Muscle of leg (tissue), 16 donors: ENCODE data around the gene ATXN8OS. TPM values are rescaled to one million over a fixed set of nuclear protein-coding genes. Genes with fewer than 3 reads are reported as not detected.

Source experiments
- DNase-seq: peaks from one replicate; pipeline ENCODE4 v3.0.0; 2013
- H3K27ac ChIP-seq: one replicate; pipeline ENCODE4 v1.5.1; 2013; ENCODE audit warnings: mild to moderate bottlenecking, low read length, control low read depth
- H3K27me3 ChIP-seq: one replicate; pipeline ENCODE4 v1.6.1; 2013; ENCODE audit warnings: low read length; ENCODE audit not compliant: control insufficient read depth, insufficient read depth
- H3K36me3 ChIP-seq: one replicate; pipeline ENCODE4 v1.6.1; 2013; ENCODE audit warnings: low read length; ENCODE audit not compliant: control insufficient read depth, insufficient read depth
- H3K4me1 ChIP-seq: one replicate; pipeline ENCODE4 v1.6.1; 2013; ENCODE audit warnings: low read length; ENCODE audit not compliant: control insufficient read depth, insufficient read depth
- H3K4me3 ChIP-seq: one replicate; pipeline ENCODE4 v1.5.1; 2013; ENCODE audit warnings: low read length, control low read depth
- H3K9me3 ChIP-seq: replicated peaks from 2 replicates; pipeline ENCODE4 v1.6.1; 2013; ENCODE audit warnings: low read depth, low read length; ENCODE audit not compliant: control insufficient read depth
- WGBS: methylation state at CpG from one replicate; pipeline ENCODE4 v1.1.5; 2013; ENCODE audit warnings: missing lambda C conversion rate; ENCODE audit not compliant: insufficient coverage; 5-methylcytosine and 5-hydroxymethylcytosine counted together
- long read RNA-seq, 11 donors: transcript quantifications; one replicate each; lab custom pipeline, GENCODE V29; 2026
- polyA plus RNA-seq, 8 donors: library from polyadenylated mRNA; unstranded; fragments of 120-200 nt; gene quantifications; one replicate each; pipeline versions ENCODE4 v1.2.1 to v1.2.3, GENCODE V29; 2013; ENCODE audit warnings: inconsistent platforms in 1 of 8, low replicate concordance in 1 of 8; ENCODE audit not compliant: insufficient read length in 8 of 8, insufficient read depth in 1 of 8
- total RNA-seq: library from RNA; stranded (reverse); fragments of 120-200 nt; gene quantifications from one replicate; pipeline ENCODE4 v1.2.4, GENCODE V29; 2013

ATXN8OS gene
- not detected for total RNA-seq
- polyA plus RNA-seq, result under 1 TPM in 7 of 8 donors, not detected in 1; 0.27 to 0.54 (median 0.45) TPM
- long read RNA-seq, donor 1, result 0 reads
- long read RNA-seq, donor 2, result 0 reads
- long read RNA-seq, donor 3, result 0 reads
- long read RNA-seq, donor 4, result 0 reads
- long read RNA-seq, donor 5, result 0 reads
- long read RNA-seq, donor 6, result 0 reads
- long read RNA-seq, donor 7, result 0 reads
- long read RNA-seq, donor 8, result 0 reads
- long read RNA-seq, donor 9, result 0 reads
- long read RNA-seq, donor 10, result 0 reads
- long read RNA-seq, donor 11, result 0 reads

DNA sequence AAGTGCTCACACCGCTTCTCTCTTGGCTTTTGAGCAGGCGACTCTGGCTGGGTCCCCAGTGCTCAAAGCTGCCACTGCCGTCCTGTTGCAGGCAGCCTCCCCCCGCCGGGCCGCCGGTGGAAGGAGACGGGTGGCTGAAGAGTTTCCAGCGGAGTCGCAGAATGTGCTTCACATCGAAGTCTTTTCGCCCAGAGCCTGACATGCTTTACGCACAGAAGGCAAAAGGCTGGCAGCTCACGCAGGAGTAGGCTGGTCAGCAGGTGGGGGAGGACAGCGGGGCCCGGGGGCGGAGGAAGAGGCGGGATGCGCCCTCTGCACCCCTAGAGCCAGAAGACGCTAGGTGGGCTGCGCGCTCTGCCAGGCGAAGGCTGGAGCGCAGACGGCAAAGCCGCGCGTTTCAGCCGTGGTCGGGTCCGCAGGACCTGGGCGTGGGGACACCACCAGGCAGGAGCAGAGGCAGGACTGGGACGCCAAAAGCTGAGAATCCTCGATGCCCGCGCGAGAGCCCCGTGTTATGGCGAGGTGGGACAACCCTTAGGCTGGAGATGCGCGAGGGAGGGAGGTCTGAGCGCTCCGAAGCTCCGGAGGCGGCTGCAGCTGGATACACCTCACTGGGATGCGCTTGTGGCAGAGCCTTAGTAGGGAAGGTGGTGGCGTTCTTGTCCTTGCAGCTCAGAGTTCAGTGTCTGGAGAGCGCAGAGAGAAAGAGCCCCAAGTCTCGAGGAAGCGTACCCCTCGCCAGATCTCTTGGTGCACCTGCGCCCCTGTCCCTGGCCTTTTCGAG lies at the start of gene ATXN8OS:
Gene ATXN8OS, plus strand, starts transcription at position 329 of the 784 bp plus-strand sequence.
- Histone ChIP-seq H3K27ac (no peak within 1 kb of the TSS), H3K4me3 (no peak within 1 kb of the TSS), H3K9me3 (no peaks in the 10 kb centered on the region), H3K27me3 (peaks cover 14% of the 10 kb centered on the region), H3K36me3 (no peaks in the 10 kb centered on the region), H3K4me1 (no peaks in the 10 kb centered on the region)
- DNase-seq, result no peak
- 2% methylated on average over 53 of the region's 53 CpGs for WGBS

DNA sequence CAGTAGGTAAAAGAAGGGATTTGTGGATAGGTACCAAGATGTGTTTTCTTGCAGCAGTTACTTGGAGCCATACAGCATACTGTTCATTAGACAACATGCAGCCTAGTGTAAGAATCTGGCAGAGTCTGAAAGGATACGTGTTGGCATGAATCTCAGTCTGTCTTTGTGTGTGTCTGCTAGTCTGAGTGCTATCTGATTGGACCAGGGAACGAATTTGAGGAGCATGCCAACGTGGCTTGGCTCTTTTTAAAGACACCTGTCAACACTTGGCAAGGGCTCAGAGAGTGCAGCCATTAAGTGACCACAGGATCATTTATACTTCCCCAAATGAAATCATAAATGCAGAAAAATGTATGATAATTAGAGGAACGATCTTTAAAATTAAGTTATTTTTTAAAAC lies 27.6 kb upstream of the ATXN8OS start:
- WGBS, result no CpG with 5 or more reads among the region's 4 CpGs
- H3K9me3 ChIP-seq, result no peaks in the 10 kb centered on the region
- H3K4me1 ChIP-seq, result no peaks in the 10 kb centered on the region
- H3K27ac ChIP-seq, result no peak overlapping the region
- H3K4me3 ChIP-seq, result no peak overlapping the region
- no peaks in the 10 kb centered on the region for H3K27me3 ChIP-seq
- peak; percentile 53 for DNase-seq
- H3K36me3 ChIP-seq, result no peaks in the 10 kb centered on the region

DNA sequence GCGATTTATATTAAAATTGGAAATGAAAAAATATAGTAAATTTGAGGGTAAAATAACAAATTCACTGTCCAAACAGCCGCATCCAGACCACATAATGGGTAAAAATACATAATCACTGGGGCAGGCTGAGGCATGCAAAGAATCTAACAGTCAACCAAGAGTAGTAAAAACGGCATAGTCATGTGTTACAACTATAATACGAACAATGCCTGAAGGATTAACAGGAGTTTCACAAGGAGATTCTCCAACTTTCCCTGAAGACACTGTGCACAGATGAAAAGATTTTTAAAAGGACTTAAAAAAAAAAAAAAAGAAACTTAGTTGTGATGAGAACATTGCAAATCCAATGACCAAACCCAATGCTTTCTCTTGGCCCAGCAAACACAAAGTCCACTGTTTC lies 20.4 kb upstream of the ATXN8OS start:
- Histone ChIP-seq H3K27me3 (no peaks in the 10 kb centered on the region), H3K9me3 (no peaks in the 10 kb centered on the region), H3K36me3 (no peaks in the 10 kb centered on the region), H3K27ac (no peak overlapping the region), H3K4me1 (no peaks in the 10 kb centered on the region), H3K4me3 (no peak overlapping the region)
- no CpG with 5 or more reads among the region's 4 CpGs for WGBS
- DNase-seq, result no peak

DNA sequence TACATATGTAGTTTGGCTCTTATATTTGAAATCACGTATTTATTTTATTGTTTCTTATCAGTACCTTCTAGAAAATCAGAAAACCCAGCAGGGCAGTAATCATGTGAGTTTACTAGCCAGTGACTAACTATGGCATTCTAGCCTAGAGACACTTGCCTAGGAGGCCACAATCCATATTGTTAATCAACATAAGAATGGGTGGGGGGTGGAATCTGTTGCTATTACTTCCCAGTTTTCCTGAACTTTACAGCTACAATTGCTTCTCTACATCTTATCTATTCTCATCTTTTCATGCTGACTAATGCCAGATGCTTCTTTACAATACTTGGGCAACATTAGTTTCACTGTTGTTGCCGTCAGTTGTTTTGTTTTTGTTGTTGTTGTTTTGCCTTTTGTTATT lies 18.7 kb upstream of the ATXN8OS start:
- DNase-seq, result no peak
- Histone ChIP-seq H3K4me3 (no peak overlapping the region), H3K27me3 (no peaks in the 10 kb centered on the region), H3K4me1 (no peaks in the 10 kb centered on the region), H3K36me3 (no peaks in the 10 kb centered on the region), H3K9me3 (no peaks in the 10 kb centered on the region), H3K27ac (no peak overlapping the region)
- no CpG with 5 or more reads among the region's 2 CpGs for WGBS

DNA sequence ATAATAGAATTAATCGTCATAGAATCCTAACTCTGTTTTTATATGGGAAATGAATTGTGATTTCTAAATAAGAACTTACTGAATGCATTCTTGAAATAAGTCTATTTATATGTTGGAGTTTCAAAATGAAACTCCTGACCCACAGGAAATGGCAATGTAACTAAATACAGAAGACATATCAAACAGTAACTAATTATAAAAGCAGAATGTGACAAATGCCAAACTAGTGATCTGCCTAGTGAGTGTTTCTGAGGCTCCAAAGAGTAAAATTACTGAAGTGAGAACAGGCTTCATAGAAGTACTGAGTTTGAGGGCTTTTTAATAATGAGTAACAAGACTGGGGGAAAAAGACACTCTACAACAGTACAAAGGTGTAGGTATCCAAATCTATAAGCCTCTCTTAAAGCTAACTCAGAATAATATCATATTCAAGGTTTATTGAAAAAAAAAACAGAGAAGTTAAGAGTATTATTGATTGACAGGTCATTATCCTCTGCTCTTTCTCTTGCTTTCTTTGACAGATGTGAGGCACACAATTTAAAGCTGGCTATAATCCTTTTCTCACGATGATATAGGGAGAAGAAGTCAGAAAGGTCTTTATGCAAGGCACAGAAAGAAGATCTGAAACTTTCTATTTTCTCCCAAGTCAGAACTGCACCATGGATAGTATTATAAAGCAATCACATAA lies 17.4 kb upstream of the ATXN8OS start:
- H3K4me3 ChIP-seq, result no peak overlapping the region
- H3K27me3 ChIP-seq, result no peaks in the 10 kb centered on the region
- H3K36me3 ChIP-seq, result no peaks in the 10 kb centered on the region
- no peak for DNase-seq
- whole genome bisulfite sequencing, result no CpG with 5 or more reads among the region's 2 CpGs
- H3K4me1 ChIP-seq, result no peaks in the 10 kb centered on the region
- no peaks in the 10 kb centered on the region for H3K9me3 ChIP-seq
- H3K27ac ChIP-seq, result no peak overlapping the region

DNA sequence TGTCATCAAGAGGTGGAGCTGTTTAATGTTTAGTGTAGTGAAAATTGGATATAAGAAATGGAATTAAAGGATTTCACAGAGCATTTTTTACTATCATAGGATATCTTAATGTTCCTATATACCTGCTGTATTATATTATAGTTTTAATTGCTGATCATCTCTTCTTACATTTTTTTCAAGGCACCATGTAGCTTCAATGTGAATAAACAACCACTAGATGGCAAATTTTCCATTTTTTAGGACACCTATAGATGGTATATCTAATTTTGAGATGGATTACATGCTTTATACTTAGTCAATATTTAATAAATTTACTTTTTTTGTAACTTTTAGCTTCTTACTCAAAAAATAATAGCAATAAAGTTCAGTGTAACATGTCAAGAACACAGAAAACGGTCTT lies 9.0 kb upstream of the ATXN8OS start:
- H3K9me3 ChIP-seq, result no peaks in the 10 kb centered on the region
- no peak overlapping the region for H3K27ac ChIP-seq
- no peaks in the 10 kb centered on the region for H3K27me3 ChIP-seq
- no peak for DNase-seq
- no peaks in the 10 kb centered on the region for H3K4me1 ChIP-seq
- H3K4me3 ChIP-seq, result no peak overlapping the region
- WGBS, result no CpG with 5 or more reads among the region's 1 CpG
- no peaks in the 10 kb centered on the region for H3K36me3 ChIP-seq

DNA sequence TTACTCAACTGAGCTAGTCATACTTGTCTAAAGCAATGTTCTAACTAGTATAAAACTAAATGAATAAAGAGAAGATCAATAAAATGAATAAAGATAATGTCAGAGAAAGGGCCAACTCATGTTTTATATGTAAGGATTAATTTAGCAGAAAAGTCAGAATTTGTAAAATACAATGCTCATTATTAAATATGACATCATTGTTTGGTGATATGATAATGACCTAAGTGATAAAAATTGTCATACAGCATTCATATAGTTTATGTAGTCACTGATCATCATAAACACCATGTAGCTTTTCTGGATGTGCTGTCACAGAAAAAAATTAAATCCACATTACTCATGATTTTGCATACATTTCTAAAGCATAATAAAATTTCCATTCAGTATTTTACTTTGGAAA lies 3.1 kb upstream of the ATXN8OS start:
- no peaks in the 10 kb centered on the region for H3K4me1 ChIP-seq
- no peak for DNase-seq
- H3K27ac ChIP-seq, result no peak overlapping the region
- no peak overlapping the region for H3K4me3 ChIP-seq
- peaks cover 14% of the 10 kb centered on the region for H3K27me3 ChIP-seq
- H3K9me3 ChIP-seq, result no peaks in the 10 kb centered on the region
- H3K36me3 ChIP-seq, result no peaks in the 10 kb centered on the region

DNA sequence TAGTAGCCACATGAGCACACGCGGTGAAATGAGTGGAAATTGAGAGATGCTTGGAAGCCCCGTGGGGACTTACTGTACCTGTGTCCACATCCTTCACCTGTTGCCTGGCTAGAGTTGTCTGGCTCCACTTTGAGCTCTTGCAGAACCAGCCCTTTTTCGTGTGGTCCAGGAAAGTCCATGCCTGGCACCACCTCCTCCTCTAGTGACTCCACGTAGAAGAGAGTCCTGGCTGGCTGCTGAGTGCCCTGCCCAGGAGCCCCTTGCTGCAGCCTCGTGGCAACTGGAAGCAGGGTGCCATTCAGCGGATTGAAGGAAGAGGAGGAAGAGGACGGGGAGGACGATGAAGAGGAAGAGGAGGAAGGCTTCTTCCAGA lies 515 bp upstream of the ATXN8OS start:
- no peak for DNase-seq
- Histone ChIP-seq H3K27ac (no peak overlapping the region), H3K4me1 (no peaks in the 10 kb centered on the region), H3K4me3 (no peak overlapping the region), H3K27me3 (peaks cover 14% of the 10 kb centered on the region), H3K36me3 (no peaks in the 10 kb centered on the region), H3K9me3 (no peaks in the 10 kb centered on the region)
- WGBS, result 26% methylated on average over 8 of the region's 9 CpGs

DNA sequence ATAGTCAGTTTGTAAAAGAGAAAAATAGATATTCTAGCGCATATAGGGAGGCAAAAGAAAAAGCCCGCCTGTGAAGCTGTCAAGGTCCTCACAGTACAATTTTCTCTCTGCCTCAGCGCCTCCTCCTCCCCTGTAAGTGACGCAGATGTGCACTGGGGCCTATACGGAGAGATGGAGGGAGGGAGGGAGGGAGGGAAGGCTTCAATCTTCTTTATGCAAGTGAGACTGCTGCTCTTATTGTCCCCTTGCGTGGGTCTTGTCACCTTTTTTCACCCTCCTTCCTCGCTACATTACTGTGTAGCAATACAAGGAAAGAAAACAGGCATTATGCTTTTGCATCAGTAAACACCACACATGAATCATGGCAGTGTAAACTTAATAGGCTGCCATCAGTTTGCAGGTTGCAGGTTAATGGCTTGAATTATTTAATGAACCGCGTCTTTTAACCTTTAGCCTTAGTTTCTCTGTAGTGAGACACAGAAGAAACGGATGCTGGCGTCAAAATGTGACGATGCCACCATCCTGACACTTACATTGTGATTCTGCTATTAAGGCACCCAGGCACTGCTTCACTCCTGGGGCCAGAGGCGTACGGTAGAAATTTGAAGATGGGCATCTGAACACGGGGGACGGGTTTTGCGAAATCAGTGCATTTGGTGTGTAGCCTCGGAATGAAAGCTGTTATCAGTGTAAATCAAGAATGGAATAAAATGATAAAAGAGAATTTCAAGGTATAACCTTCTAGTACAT lies 905 bp downstream of the ATXN8OS start, which contains the start of gene KLHL1:
Gene KLHL1, minus strand, starts transcription at position 97 of the 750 bp plus-strand sequence. CDS start 753 bp downstream, outside the sequence.
- H3K27ac ChIP-seq, result no peak within 1 kb of the TSS
- peaks cover 14% of the 10 kb centered on the region for H3K27me3 ChIP-seq
- H3K4me3 ChIP-seq, result no peak within 1 kb of the TSS
- DNase-seq, result no peak
- H3K4me1 ChIP-seq, result no peaks in the 10 kb centered on the region
- H3K9me3 ChIP-seq, result no peaks in the 10 kb centered on the region
- 50% methylated on average over 4 of the region's 18 CpGs for WGBS
- no peaks in the 10 kb centered on the region for H3K36me3 ChIP-seq
